HG03135 (cell line): ENCODE measurements around the gene GPR32.
"Not testable (repeated sequence)": the region's sequence is repeated elsewhere in the genome, so short reads cannot be mapped to it uniquely, and the experiment has no call there.

ENCODE experiments used
- ATAC-seq: cut with Tn5 transposase; IDR thresholded peaks from one replicate; pipeline ENCODE4 v1.9.1; 2021; ENCODE audit warnings: mild to moderate bottlenecking, moderate library complexity; ENCODE audit not compliant: unreplicated experiment

GPR32 gene

GRCh38 chr19:50745221-50745620 lies 25.0 kb upstream of the GPR32 start:
- no peak for ATAC-seq

DNA sequence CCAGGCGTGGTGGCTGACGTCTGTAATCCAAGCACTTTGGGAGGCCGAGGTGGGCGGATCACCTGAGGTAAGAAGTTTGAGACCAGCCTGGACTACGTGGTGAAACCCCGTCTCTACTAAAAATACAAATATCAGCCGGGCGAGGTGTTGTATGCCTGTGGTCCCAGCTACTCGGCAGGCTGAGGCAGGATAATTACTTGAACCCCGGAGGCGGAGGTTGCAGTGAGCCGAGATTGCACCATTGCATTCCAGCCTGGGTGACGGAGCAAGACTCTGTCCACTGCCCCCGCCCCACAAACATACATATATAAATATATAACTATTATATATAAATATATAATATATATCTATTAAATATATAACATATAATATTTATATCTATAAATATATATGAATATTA lies 23.1 kb upstream of the GPR32 start:
- not testable (repeated sequence) for ATAC-seq

DNA sequence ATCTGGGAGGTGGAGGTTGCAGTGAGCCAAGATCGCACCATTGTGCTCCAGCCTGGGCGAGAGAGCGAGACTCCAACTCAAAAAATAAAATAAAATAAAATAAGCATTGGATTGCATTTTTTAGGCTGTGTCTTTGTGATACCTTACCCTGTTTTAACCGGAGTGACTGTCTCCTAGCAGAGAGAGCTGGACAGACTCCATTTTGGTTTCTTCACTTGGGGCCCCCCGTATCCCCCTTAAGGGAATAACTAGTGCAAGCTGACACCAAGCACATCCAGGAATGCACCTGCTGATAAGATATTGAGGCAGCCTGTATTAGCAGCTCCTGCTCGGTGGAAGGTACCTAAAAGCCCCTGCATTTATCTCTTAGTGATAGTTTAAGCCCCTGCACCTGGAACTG lies 20.8 kb upstream of the GPR32 start:
- ATAC-seq = no peak

GRCh38 chr19:50750010-50750409 lies 20.3 kb upstream of the GPR32 start:
- ATAC-seq = no peak

DNA sequence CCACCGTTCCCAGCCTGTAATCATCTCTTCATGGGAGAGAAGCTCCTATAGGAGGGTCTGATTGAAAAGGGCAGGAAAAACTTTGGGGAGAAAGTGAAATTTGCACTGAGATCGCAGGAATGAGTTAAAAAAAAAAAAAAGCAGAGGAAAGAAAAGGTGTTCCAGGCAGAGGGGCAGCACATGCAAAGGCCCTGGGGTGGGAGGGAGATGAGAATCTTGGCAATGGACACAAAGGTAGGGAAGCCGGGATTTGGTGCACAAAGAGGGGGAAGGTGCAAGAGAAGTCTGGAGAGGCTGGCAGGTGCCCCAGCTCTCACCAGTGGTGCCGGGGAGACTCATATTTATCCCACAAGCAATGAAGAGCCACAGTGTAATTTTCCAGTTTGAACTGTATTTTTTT lies 16.4 kb upstream of the GPR32 start:
- no peak for ATAC-seq

- ATAC-seq = not testable (repeated sequence)
These were observed 14.0 kb upstream of the GPR32 start for GRCh38 chr19:50756244-50756643.

DNA sequence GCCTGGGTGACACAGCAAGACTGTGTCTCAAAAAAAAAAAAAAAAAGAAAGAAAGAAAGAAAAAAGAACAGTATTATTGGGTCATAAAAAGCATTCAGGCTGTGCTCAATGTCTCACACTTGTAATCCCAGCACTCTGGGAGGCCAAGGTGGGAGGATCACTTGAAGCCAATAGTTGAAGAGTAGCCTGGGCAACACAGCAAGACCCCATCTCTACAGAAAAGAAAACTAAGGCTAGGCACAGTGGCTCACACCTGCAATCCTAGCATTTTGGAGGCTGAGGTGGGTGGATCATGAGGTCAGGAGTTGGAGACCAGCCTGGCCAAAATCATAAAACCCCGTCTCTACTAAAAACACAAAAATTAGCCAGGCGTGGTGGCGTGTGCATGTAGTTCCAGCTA lies 12.6 kb upstream of the GPR32 start:
- not testable (repeated sequence) for ATAC-seq

DNA sequence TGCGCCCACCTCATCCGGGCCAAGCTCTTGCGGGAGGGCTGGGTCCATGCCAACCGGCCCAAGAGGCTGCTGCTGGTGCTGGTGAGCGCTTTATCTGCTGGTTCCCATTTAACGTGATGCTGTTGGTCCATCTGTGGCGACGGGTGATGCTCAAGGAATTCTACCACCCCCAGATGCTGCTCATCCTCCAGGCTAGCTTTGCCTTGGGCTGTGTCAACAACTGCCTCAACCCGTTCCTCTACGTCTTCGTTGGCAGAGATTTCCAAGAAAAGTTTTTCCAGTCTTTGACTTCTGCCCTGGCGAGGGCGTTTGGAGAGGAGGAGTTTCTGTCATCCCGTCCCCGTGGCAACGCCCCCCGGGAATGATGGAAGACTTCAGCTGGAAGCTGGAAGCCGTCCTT lies 11.2 kb upstream of the GPR32 start:
- ATAC-seq = not testable (repeated sequence)

DNA sequence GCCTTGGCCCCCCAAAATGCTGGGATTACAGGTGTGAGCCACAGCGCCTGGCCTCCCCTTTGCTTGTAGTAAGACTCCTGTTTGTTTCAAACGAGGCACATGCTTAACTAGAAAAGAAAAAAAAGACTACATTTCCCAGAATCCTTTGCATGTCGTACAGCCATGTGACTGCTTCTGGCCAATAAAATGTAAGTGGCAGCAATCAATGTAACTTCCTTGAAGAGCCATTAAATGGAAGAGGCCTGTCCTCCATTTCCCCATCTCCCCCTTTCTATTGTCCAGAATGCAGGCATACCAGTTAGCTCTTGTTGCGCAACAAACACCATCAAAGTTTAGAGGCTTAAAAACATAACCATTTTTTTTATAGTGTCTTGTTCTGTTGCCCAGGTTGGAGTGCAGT lies 10.4 kb upstream of the GPR32 start:
- ATAC-seq = no peak

DNA sequence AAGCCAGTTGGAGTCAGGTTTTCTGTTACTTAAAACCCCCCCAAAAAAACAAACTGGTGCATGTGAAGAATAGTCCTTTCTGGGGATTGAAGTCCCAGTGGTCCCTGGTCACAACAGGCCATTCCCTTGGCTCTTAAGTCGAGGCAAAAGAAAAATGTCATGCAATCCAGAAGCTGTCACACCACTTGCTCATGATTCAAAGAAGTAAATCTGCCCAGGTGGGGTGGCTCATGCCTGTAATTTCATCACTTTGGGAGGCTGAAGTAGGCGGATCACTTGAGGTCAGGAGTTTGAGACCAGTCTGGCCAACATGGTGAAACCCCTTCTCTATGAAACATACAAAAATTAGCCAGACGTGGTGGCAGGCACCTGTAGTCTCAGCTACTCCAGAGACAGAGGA lies 8.8 kb upstream of the GPR32 start:
- not testable (repeated sequence) for ATAC-seq

DNA sequence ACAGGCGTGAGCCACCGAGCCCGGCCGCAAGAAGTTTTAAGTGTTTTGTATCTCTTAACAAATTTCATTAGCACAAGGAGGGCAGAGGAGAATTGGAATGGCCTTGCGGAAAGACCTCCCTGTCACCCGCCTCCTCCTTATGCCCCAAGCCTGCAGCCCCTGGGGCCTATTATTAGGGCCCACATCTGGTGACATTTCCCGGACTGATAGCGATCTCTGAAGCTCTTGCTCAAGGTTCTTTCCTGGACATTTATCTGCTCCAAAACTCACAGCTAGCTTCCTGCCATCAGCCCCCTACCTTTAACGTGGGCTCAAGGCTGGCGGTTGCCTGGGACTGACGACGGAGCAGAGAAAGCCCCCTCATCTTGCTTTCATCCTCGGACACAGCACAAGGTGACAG lies 6.7 kb upstream of the GPR32 start:
- ATAC-seq = not testable (repeated sequence)

- ATAC-seq = no peak
These were observed 5.9 kb upstream of the GPR32 start for GRCh38 chr19:50764409-50764808.

GRCh38 chr19:50766746-50767145 lies 3.5 kb upstream of the GPR32 start:
- not testable (repeated sequence) for ATAC-seq

DNA sequence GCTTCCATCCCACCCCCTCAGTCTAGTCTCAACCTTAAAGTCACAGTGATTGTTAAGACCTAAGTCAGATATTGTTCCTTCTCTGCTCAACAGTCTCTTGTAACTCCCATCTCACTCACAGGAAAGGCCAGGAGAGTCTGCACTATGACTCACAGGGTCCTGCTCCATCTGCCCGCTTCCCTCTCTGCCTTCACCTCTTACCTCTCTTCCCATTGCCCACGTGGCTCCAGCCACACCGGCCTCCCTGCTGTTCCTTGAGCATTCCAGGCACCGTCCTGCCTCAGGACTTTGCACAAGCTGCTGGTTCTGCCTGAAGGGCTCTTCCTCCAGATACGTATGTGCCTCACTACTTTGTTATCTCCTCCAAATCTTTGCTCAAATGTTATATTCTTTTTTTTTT lies 3.0 kb upstream of the GPR32 start:
- not testable (repeated sequence) for ATAC-seq

DNA sequence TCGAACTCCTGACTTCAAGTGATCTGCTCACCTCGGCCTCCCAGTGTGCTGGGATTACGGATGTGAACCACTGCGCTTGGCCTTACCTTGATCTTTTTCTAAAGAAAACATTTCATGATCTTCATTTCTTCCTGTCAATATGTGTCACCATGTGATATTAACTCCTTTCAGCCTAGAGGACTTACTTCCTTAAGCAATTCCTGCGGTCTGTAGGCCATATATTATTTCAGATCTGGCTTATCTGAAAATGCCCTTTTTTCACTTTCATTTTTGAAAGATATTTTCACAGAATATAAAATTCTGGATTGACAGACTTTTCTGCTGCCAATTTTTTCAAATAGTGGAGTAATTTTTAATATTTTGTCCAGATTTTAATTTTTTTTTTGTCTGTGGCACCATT lies 2.0 kb upstream of the GPR32 start:
- no peak for ATAC-seq

GRCh38 chr19:50770888-50771287 lies 624 bp downstream of the GPR32 start:
- no peak for ATAC-seq

DNA sequence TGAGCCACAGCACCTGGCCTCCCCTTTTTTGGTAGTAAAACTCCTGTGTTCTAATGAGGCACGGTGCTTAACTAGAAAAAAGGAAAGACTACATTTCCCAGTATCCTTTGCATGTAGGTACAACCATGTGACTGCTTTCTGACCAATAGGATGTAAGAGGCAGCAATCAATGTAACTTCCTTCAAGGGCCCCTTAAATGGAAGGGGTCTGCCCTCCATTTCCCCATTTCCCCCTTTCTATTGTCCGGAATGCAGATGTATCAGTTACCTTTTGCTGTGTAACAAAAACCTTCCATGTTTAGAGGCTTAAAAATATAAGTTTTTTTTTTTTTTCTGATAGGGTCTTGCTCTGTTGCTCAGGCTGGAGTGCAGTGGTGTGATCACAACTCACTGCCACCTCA lies 2.2 kb downstream of the GPR32 start:
- no peak for ATAC-seq

DNA sequence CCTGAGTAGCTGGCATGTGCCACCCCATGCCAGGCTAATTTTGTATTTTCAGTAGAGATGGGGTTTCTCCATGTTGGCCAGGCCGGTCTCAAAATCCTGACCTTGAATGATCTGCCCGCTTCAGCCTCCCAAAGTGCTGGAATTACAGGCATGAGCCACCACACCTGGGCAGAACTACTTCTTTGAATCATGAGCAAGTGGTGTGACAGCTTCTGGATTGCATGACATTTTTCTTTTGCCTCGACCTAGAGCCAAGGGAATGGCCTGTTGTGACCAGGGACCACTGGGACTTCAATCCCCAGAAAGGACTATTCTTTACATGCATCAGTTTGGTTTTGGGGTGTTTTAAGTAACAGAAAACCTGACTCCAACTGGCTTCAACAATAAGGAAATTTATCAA lies 2.6 kb downstream of the GPR32 start:
- ATAC-seq = not testable (repeated sequence)

GRCh38 chr19:50773454-50773853 lies 3.2 kb downstream of the GPR32 start:
- not testable (repeated sequence) for ATAC-seq

GRCh38 chr19:50776131-50776530 lies 5.9 kb downstream of the GPR32 start:
- ATAC-seq = no peak

GRCh38 chr19:50777261-50777660 lies 7.0 kb downstream of the GPR32 start:
- ATAC-seq = no peak

DNA sequence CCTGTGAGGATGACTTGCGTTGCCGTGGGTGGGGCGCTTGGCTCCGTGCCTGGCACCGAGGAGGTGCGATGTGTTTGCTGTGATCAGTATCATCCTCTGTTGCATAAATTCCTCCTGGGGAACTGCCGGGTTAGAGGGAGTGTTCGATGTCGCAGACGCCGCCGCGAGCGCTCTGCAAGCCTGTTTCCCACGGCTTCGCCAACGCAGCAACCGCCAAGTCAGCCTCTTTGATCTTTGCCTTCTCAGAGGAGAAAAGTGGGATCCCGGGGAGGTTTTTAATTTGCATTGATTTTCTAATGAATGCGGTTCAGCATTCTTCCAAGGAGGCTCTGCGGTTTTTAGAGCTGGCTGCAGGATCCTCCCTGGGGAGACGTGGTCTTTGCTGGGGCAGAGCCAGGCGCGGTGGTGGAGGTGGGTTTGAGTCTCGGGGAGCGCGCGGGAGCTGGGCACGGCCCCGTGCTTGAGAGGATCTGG lies 7.6 kb downstream of the GPR32 start:
- ATAC-seq = no peak

DNA sequence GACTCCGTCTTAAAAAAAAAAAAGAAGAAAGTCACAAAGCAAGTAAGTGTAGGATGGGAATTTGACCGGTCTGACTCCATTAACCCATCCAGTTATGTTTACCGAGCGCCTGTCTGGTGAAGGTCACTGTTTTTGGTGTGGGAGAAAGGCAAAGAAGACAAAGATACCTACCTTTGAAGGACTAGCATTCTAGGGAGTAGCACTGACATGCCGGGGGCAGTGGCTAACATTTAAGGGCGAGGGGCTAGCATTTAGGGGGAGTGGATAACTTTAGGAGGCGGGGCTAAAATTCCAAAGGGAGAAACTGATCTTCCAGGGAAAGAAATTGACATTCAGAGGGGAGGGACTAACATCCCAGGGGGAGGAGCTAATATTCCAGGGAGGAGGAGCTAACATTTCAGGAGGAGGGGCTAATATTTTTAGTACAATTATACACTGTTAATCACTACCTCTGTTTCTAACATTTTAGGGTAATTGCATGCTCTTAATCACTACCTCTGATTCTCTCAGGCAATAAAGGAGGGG lies 8.7 kb downstream of the GPR32 start:
- ATAC-seq = no peak
